ENCODE data around the gene IFIT1.

Gene IFIT1

DNA sequence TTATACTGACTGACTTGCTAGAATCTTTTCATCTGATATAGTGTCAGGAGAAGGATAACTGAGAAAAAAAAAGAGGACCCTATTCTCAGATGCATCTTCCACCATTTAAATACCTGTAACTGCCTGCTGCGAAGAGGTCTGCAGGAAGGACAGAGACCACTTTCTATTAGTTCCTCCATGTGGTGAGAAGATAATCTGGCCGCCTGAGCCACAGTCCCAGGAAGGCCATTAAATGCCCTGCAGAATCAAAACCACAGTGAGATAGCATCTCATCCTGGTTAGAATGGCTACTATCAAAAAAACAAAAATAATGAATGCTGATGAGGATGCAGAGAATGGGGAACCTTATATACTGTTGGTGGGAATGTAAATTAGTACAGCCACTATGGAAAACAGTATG is 34.4 kb upstream of the IFIT1 start:
- no peak for TF ChIP-seq ZFX (IDR thresholded peaks at IDR 0.05; ENCODE audit: borderline replicate concordance)
- no peak for TF ChIP-seq CTCF (IDR thresholded peaks at IDR 0.05)
- no peak overlapping the region for H3K27ac ChIP-seq

GRCh38 chr10:89360157-89360556 is 32.3 kb upstream of the IFIT1 start:
- TF ChIP-seq CTCF (IDR thresholded peaks at IDR 0.05) (no peak), ZFX (IDR thresholded peaks at IDR 0.05; ENCODE audit: borderline replicate concordance) (no peak)
- H3K27ac ChIP-seq: no peak overlapping the region

DNA sequence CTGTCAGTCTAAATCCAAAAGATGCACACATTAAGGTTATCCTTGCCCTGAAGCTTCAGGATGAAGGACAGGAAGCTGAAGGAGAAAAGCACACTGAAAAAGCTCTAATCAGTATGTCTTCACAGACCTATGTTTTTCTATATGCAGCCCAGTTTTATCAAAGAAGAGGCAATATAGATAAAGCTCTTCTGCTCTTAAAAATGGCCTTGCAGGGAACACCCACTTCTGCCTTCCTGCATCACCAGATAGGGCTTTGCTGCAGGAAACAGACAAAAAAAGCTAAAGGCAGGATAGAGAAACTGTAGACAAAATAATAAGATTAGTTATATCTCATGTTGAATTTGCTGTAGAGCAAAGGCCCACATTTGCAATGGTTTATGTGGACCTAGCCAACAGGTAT is 29.5 kb upstream of the IFIT1 start:
- TF ChIP-seq CTCF (IDR thresholded peaks at IDR 0.05) (no peak), ZFX (IDR thresholded peaks at IDR 0.05; ENCODE audit: borderline replicate concordance) (no peak)
- no peak overlapping the region for H3K27ac ChIP-seq

- H3K27ac ChIP-seq: no peak overlapping the region
- TF ChIP-seq ZFX (IDR thresholded peaks at IDR 0.05; ENCODE audit: borderline replicate concordance) (no peak), CTCF (IDR thresholded peaks at IDR 0.05) (no peak)
These were observed 28.5 kb upstream of the IFIT1 start for GRCh38 chr10:89363729-89364442.

GRCh38 chr10:89364531-89364930 is 27.9 kb upstream of the IFIT1 start:
- H3K27ac ChIP-seq: no peak overlapping the region
- TF ChIP-seq CTCF (IDR thresholded peaks at IDR 0.05) (no peak), ZFX (IDR thresholded peaks at IDR 0.05; ENCODE audit: borderline replicate concordance) (no peak)

DNA sequence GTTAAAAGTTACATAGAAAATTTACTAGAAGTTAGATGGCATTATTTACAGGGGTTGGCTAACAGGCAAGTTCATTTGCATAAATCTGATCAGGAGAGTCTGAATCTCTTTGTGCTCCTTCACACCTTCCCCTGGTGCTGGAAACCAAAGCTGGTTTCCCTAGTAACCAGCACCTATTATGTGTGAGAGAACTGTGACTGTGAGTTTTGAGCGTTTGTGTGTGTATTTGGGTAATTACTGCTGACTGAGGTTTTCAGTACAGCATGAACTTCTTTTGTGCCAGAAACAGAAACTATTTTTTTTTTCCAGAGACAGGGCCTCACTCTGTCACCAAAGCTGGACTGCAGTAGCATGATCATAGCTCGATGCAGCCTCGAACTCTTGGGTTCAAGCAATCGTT is 24.9 kb upstream of the IFIT1 start:
- TF ChIP-seq CTCF (IDR thresholded peaks at IDR 0.05): no peak
- no peak for TF ChIP-seq ZFX (IDR thresholded peaks at IDR 0.05; ENCODE audit: borderline replicate concordance)

DNA sequence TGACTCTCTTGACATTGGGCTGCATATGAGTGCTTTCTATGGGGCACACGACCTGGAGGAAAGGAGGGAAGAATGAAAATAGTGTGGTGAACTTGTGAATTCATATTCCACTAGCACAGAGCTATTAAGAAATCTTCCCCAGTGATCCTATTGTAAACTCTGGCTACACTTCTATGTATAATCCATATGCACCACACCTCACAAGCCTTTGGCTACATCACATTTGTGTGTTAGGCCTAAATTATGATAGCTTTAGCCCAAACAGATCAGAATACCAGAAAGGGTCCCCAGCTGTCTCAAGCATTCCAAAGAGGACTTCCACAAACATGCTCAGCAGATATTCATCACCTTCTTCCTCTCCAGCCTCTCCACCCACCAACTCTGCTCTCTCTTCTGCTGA is 24.3 kb upstream of the IFIT1 start:
- TF ChIP-seq ZFX (IDR thresholded peaks at IDR 0.05; ENCODE audit: borderline replicate concordance) (no peak), CTCF (IDR thresholded peaks at IDR 0.05) (no peak)
- no peak overlapping the region for H3K27ac ChIP-seq

More for the DNA sequence above, 24.9 kb upstream of the IFIT1 start:
- H3K27ac ChIP-seq: no peak overlapping the region

Measured in 22Rv1 (cell line).